ENCODE results near the gene CD226.
"Not testable (repeated sequence)": the region's sequence is repeated elsewhere in the genome, so short reads cannot be mapped to it uniquely, and the experiment has no call there.

The CD226 gene

DNA sequence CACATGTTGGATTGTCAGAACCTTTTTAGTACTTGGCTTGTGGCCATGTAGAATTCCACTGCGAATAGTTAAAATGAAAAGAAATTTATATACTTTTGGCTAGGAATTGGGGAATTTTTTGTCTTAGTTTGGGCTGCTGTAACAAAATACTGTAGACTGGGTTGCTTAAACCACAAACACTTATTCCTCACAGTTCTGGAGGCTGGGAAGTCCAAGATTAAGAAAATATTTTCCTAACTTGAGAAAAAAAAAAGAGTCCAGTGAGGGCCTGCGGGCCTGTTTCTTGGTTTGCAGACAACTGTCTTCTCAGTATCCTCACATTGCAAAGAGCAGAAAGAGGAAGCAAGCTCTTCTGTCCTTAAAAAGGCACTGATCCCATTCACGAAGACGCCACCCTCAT is 81.9 kb downstream of the CD226 start:
- DNase-seq, result no peak

DNA sequence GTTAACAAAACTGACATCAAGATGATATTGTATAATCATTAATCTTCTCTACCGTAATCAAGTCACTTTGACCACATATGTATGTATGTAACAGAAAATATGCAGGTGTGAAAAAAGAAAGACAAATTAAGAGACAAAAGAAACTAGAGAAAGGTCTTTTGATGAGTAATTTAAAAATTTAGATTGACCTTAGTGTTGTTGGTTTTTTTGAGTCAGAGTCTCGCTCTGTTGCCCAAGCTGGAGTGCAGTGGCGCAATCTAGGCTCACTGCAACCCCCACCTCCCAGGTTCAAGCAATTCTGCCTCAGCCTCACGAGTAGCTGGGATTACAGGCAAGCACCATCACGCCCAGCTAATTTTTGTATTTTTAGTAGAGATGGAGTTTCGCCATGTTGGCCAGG is 82.9 kb downstream of the CD226 start:
- not testable (repeated sequence) for DNase-seq

DNA sequence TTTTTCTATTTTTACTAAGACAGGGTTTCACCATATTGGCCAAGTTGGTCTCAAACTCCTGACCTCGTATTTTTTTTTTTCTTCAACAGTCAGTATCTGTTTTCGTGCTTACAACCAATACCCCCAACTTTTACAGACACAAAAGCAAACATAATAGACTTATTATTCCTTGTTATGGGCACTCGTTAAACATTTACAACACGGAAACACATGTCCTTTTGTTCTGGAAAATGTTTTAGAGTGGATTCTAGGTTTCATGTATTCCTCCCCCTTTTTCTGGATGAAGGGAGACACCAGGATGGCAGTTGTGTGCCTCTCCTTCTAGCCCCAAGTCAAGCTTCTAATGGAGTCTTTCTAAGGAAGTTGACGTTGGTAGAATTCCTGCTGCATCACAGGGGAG is 88.8 kb downstream of the CD226 start:
- DNase-seq, result no peak

DNA sequence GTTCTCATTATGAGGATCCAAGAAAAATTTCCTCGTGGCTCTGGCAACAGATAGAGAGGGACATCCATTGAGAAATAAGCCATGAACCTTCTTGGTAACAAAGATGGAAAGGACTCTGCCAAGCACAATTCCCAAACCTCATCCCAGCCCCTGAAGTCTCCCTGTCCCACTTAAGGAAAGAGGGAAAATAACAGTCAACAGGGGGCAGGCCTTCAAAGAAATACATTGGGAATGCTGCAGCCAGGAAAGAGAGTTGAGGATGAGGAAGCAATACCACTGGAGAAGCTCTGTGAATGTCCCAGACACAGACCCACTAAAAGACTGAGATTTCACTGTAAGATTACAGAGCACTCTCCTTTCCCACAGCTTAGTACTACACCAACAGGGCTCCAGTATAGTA is 93.2 kb downstream of the CD226 start:
- no peak for DNase-seq

DNA sequence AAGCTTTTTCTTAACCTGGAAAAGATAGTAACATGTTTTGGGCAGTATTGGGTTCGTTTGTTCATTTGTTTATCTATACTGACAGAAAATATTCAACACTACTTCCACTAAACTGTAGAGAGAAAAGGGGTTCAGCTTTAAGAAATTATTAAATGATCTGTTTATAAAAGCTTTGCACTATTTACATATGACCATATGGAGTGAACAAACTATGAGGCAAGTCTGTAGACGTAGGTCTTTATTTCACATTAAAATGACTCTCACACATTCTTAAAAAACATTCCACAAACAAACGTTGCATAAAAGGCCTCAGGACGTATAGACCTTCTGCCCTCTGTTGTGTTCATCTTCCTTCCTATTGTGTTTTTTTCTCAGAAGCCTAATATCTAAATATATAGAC is 94.6 kb downstream of the CD226 start:
- no peak for DNase-seq

DNA sequence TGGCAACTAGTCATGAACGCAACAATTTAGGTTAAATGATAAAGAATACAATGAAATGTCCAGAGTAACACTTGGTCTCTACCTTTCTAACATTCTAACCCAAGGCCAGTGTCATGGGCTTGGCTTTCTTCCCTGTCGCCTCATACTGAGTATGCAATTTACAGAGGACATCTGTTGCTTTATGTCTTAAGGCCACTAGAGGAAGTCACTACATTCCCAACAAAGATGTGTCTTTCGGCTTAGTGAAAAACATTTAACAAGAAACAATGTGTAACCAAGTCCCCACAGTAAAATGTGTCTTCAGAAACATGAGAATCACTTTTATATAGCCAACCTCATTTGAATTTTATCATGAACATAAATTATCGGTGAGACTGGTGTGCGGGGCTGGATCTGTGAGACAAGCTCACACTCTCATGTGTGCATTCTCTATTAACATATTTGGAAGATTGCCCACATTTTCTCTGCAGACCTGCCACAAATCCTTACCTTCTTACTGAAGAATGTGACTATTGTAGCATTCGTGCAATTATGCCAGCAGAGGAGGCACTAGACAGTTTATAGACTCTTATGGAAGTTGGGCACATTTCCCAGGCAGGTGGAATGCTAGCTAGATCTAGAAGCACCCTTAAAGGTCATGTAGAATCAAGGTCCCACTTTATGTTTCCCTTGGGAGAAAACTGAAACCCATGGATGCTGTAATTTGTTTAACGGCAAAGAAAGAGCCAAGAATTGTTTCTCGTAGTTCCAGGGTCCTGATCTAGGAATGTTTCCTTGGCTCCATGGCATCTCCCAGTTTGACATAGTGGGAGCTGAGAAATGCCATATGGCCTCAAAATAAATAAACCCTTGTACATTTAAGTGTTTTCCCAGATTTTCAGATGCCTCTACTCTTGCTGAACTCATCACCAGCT is 101.8 kb downstream of the CD226 start:
- no peak for DNase-seq

DNA sequence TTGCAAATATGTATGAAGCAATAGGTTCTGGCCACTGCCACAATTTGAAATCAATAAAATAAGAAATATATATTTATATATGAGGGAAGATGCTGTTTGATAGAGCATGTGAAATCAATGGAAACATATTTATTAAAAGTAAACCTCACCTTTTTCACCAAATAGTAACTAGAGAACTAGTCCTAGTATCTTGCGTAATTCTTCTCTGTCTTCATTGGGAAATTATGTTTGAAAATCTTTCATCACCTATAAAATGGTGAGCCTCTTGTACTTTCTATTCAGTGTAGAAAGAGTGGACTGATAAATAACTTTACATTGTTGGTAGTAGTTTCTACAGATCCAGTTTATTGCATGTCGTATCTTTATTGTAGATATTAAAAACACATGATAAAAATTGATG is 103.0 kb downstream of the CD226 start:
- DNase-seq, result no peak

DNA sequence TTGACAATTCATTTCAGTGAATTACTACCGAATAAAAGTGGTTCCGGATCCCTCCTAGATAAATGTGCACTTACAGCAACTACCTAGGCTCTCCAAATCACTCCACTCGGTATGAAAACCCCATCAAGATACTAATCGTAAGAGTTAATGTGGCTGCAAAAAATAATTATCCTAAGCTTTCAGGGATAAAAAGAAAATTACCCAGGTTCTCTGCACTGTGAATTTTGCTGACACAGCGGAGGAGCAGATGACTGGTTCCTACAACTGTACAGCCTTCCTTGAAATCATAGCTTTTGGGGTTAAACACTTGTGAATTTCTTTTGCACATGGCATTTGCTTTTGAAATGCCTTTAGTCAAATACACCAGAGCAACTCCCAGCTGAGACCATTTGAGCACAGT is 104.7 kb downstream of the CD226 start:
- DNase-seq, result no peak

DNA sequence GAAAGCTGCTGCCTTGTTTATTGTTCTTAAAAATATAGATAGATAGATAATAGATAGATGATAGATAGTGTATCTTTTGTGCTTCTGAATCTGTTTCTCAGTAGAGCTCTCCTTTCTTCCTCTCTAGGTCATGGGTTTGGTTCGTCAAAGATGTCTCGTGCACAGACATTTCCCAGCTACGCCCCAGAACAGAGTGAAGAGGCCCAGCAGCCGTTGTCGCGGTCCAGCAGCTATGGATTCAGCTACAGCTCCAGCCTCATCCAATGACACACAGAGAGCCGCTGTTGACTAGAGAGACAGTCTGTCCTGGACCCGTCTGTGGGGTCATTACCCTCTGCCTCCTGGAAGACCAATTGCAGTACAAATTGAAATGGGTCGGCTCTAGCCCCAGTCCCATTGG is 106.6 kb downstream of the CD226 start:
- no peak for DNase-seq

DNA sequence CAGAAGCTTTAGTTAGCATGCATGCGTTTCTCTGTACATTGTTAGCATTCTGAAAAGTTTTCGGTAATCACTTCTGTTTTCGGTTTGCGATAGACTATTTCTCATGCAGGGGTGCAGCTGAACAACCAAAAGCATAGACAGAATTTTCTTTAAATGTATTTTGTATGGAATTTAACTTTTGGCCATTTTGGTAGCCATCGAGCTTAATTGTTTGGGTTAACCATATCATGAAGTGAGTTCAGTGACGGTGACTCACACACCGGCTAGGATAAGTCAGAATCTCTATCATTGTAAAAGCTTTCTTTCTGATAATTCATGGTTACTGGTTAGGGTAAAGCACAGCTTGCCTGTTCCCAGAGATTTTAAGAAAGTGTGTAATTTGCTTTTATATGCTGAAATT is 107.2 kb downstream of the CD226 start:
- no peak for DNase-seq

DNA sequence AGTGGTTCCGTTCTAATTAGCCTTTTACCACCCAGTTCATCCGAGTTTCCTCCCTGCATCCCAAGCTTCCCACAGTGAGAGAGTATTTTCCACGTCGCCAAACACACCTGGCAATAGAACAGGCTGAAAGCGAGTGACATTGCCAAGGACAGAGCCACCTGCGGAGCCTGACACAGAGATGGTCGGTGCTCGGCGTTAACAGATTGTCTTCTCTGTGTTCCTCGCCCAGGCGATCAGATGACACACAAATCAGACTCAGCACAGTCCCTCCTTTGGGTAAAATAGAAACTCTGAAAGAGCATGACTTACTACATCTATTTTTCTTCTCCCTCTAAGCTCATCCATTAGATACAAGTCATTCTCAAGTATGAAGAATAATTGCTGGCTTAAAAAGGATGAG is 107.7 kb downstream of the CD226 start:
- DNase-seq, result no peak

DNA sequence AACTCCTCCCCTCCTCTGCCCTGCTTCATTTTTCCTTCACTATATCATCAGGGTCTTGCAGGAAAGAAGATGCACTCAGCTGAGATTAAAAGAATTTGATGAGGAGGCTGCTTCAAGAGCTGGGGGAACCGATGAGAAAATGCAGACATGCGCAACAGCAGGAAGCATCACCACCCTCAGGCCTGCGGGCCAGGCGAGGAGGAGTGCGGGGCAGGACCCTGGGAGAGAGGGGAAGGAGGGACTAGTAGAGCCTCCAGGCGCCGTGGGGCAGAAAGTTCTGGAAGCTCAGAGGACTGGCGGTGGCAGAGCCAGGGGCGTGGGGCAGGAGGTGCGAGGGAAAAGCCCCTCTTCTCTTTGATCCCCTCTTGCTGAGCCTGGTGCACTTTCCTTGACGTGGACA is 108.2 kb downstream of the CD226 start:
- DNase-seq, result no peak

DNA sequence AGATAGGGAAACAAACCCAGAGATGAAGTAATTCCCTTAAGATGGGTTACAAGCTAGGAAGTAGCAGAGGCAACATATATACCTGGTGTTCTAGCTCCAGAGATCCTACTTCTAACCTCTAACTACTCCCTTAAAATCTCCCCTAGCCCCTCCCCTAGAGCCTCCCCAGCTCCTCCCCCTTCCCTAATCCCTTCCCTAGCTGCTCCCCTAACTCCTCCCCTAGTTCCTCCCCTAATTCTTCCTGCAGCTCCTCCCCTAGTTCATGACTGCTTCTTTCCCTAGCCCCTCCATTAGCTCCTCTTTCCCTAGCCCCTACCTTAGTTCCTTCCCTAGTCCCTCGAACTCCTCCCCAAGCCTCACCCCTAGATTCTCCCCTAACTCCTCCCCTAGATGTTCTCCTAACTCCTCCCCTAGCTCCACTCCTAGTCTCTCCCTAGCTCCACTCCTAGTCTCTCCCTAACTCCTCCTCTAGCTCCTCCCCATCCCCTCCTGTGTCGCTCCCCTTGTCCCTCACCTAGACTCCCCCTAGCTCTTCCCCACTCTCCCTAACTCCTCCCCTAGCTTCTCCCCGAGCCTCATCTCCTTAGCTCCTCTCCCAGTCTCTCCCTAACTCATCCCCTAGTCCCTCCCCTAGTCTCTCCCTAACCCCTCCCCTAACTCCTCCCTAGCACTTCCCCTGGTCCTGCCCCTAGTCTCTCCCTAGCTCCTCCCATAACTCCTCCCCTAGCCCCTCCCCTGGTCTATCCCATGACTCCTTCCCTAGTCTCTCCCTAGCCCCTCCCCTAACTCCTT is 108.9 kb downstream of the CD226 start:
- DNase-seq, result no peak

DNA sequence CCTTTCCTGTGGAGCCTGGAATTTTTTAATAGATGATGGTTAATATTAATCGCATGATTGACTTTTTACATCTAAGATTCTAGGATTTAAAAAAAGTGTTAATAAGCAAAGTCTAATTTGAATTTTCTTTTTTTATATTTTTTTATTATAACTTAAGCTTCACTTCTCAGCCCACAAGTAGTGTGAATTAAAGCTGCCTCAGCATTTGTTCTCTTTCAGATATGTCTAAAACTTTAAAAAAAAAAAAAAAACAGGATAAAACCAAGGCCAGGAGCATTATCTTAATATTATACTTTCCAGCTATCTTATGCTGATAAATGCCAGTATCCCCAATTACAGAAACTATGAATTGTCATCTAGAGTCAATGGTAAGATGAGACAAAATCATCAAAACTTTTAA is 109.7 kb downstream of the CD226 start:
- no peak for DNase-seq

DNA sequence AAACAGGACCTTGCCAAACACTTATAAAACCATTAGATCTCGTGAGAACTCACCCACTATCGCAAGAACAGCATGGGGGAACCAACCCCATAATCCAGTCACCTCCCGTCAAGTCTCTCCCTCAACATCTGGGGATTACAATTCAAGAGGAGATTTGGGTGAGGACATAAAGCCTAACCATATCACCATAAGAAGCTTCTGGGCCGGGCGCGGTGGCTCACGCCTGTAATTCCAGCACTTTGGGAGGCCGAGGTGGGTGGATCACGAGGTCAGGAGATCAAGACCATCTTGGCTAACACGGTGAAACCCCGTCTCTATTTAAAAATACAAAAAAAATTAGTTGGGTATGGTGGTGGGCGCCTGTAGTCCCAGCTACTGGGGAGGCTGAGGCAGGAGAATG is 112.7 kb downstream of the CD226 start:
- DNase-seq, result not testable (repeated sequence)

DNA sequence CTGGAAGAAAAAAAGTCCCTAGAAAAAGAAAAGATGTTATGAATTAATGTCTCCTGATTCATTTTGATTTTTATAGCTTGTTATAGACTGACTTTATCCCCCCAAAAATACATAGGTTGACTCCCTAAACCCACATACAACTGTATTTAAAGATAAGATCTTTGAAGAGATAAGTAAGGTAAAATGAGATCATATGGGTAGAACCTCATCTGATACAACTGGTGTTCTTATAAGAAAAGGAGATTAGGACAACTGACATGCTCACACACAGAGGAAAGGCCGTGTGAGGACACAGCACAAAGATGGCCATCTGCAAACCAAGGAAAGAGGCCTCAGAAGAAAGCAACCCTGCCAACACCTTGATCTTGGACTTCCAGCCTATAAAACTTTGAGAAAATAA is 117.5 kb downstream of the CD226 start:
- DNase-seq, result no peak

DNA sequence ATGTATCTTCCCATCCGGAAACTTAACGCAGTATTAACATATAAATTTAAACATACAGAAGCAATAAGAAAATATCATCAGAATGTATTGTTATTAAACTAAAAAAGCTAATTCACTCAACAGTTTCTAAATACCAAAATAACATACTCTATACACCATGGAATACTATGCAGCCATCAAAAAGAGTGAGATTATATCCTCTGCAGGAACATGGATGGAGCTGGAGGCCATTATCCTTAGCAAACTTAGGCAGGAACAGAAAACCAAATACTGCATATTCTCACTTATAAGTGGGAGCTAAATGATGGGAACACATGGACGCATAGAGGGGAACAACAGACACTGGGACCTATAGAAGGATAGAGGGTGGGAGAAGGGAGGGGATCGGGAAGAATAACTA is 127.1 kb downstream of the CD226 start:
- DNase-seq, result no peak

DNA sequence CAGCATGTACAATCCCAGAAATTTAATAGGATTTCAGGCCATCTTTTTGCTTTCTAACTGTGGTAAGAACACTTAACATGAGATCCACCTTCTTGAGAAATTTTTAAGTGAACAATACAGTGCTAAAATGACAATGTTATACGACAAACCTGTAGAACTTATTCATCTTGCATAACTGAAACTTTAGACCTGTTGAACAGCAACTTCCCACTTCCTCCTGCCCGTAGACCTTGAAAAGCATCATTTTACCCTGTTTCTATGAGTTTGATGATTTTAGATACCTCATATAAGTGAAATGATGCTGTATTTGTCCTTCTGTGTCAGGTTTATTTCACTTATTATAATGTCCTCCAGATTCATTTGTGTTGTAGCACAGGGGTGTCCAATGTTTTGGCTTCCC is 128.2 kb downstream of the CD226 start:
- DNase-seq, result no peak

DNA sequence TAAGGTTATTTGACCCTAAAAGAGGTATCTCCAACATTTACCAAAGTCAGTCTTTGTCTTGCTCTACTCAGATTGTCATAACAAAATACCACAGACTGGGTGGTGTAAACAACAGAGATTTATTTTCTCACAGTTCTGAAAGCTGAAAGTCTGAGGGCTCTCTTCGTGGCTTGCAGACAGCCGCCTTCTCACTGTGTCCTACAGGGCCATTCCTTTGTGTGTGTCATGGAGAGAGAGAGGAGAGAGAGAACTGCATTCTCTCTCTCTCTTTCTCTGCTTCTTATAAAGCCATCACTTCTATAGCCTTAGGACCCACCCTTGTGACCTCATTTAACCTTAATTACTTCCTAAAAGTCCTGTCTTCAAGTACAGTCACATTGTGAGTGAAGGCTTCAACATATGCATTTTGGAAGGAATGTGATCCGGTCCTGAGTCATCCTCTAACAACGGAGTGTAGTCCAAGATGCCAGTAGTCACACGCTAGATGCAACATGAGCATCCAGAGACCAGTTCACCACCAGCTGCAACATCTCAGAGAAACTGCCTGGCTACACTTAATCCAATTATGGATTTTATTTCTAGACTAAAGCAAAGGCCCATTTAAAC is 130.2 kb downstream of the CD226 start:
- DNase-seq, result no peak

DNA sequence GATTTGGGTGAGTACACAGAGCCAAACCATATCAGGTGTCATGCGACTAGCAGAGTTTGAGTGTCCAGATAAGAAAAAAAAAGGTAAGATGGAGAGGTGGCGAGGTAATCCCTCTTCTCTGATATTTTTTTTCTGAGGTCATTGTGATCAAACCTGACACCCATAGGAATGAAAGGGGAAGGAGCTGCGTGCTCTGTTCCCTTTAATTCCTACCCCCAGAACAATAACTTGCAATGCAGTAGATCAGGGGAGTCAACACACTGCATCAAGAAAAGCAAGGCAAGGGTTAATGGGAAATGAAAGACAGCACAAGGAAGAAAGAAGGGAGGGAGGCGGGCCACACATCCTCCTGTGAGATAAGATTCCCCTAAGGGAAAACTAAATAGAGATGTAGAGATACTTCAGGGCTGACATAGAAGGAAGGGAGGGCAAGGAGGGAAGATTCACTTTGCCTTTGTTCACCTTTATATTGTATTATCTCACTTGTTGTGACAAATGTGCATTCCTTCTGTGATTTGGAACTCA is 132.8 kb downstream of the CD226 start:
- DNase-seq, result no peak

DNA sequence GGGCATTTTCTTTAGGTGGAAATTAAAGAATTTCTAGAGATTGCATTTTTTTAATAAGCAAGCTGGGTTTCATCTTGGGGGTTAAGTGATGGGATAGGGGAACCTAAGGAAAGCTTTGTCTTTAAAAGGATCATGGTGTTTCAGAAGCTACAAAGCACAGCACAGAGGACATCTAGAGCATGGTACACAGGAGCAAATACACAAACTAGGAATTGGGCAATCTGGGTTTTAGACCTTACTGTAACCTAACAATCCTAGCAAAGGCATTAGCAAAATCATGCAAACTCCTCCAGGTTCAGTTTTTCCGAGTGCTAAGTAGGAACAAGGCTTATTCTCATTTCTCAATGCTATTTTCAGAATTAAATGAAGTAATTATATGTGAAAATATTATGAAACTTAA is 134.1 kb downstream of the CD226 start:
- DNase-seq, result no peak

DNA sequence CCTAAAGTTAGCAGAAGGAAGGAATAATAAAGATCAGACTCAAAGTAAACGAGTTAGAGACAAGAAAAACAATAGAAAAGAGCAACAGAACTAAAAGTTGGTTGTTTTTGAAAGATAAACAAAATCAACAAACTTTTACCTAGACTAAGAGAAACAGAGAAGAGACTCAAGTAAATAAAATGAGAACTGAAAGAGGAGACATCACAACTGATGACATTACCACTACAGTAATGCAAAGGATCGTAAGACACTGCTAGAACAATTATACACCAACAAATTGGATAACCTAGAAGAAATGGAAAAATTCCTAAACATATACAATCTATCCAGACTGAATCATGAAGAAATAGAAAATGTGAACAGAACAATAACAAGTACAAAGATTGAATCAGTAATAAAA is 139.3 kb downstream of the CD226 start:
- no peak for DNase-seq

DNA sequence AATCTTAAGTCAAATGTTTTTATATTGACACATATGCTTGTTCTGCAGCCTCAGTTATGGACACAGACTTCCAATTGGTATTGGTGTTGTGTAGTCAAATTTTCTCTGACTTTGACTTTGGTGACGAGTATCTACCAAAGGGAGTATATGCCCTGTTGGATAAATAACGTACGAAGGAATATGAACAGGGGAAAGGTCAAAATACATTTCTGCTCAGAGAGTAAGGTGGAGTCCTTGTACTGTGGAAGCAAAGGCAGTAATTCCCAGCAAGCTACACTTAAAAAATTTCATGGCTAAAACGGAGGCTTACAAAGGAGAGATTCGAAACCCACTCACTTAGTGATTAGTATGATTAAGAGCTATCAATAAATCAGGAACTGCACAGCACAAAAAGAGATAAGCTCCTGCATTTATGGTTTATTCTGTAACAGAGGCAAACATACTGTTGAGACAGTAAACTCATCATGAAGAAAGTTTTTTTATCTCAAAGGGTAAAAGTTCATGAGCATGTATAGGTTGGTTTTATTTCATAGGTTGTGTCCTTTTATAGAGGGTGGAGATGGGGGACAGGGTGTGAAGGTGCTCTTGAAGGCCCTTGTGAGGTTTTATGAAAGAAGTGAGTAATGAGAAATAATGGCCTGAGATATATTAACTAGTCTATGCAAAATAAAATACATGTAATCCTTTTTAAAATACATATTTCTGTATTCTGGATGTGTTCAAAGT is 142.7 kb downstream of the CD226 start:
- DNase-seq, result no peak
